GM19324 (cell line): ENCODE data around the gene ELOVL1.
"Not testable (repeated sequence)": the region's sequence is repeated elsewhere in the genome, so short reads cannot be mapped to it uniquely, and the experiment has no call there.

Source experiments
- ATAC-seq: cut with Tn5 transposase; IDR thresholded peaks from one replicate; pipeline ENCODE4 v1.9.1; 2021; ENCODE audit warnings: mild to moderate bottlenecking, moderate library complexity; ENCODE audit not compliant: unreplicated experiment, low FRiP score

Gene ELOVL1

DNA sequence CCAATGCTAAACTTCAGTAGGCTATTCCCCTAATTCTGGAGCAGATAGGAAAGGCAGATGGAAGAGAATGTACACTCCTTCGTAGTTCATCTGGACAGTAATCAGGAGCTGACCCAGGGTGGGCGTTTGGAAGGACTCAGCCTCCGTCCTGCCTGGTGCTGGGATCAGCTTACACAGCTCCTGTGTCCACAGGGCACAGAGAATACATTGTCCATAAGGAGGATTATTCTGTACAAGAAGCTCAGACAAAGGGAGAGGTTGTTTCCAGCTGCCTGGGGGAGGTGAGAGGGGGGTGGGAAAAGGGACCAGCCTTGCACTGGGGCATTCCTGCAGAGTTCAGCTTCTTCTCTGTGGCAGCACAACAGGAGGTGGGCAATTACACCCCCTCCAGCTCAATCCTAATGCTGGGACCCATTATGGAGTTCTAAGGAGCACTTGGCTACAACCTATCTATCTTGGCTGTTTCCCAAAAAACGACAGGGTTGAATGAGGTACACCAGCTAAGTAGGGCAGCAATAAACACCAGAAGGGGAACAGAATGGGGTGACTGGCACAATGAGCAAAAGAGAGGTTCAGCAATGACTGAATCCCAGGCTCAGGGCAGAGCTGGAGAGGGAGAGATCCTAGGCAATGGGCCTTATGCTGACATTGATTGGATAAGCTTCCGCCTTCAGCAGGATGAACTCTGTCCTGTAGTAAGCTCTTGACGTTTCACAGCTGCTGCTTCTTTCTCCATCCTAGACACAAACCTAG lies 14.4 kb upstream of the ELOVL1 start:
- ATAC-seq: no peak

- no peak for ATAC-seq
Measured at GRCh38 chr1:43381612-43382011, 13.8 kb upstream of the ELOVL1 start.

DNA sequence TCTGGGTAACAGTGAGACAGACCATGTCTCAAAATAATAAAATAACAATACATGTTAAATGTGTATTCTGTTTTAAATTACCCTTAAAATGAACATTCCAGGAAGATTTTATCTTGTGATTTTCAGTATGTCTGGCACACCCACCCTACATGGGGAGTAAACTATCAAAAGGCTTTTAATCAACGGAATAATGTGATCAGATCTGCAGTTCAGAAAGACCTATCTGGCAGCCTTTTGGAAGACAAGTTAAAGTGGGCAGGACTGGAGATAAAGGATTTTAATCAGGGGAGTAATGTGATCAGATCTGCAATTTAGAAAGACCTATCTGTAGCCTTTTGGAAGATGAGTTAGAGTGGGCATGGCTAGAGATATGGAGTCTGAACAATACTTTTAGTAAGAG lies 11.7 kb upstream of the ELOVL1 start:
- no peak for ATAC-seq

GRCh38 chr1:43377831-43378230 lies 10.0 kb upstream of the ELOVL1 start:
- ATAC-seq: no peak

GRCh38 chr1:43376723-43377235 lies 9.0 kb upstream of the ELOVL1 start:
- ATAC-seq: no peak

DNA sequence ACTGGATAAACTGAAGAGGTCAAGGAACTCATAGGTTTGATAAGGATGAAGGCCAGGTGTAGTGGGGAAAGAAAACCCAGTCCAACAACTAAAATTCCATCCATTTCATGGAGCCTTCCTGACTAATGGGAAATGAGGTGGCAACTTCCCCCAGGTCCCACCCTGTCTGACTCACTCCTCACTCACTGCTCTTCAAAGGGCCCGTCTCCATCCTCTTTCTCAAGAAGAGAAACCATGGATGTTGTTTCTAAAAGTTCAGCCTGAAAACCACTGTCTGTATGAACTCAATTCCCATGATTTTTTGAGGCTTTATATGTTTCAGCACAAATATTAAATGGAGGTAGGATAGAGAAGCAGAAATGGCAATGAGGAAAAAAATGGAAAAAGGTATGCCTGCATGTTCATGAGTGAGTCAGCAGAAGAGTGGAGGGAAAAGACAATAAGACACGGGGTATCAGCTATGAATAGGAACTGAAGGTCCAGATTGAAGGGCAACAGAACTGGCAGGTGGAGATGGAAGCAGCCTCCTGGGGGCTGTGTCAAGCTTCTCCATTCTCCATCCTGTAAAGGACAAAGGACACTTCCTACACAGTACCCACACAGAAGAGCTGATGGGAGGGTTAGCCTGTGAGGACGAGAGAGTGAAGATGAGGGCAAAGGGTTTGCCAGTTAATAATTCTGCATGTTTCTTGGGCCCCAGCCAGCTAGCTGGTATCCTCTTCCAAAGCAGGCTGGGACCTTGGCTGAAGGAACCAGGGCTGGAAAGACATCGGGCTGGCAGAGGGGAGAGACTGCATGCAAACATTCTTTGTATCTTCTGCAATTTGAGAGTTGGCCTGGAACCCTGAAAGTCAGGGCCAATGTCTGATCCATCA lies 5.5 kb upstream of the ELOVL1 start:
- ATAC-seq: no peak

DNA sequence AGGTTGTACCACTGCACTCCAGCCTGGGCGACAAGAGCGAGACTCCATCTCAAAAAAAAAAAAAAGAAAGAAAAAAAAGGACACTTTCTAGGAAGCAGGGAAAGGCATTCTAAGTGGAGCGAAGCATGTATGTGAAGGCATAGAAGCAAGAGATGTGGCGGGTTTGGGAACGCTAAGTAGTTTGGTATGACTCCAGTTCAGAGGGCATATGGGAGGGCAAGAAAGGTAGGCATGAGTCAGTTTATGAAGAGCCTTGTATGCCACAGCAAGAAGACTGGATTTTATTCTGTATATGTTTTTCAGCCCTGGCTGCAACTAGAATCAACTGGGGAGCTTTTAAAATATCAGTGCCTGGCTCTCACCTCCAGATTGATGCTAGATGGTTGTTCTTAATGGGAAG lies 4.4 kb upstream of the ELOVL1 start:
- ATAC-seq: no peak

GRCh38 chr1:43370564-43370963 lies 2.8 kb upstream of the ELOVL1 start:
- ATAC-seq: no peak

DNA sequence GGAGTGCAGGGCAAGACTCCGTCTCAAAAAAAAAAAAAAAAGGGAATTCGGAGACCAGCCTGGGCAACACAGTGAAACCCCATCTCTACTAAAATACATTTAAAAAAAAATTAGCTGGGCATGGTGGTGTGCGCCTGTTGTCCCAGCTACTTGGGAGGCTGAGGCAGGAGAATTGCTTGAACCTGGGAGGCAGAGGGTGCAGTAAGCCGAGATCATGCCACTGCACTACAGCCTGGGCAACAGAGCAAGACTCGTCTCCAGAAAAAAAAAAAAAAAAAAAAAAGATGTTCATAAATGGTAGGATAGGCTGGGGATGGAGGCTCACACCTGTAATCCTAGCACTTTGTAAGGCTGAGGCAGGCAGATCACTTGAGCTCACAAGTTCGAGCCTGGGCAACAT lies 2.0 kb upstream of the ELOVL1 start:
- not testable (repeated sequence) for ATAC-seq

DNA sequence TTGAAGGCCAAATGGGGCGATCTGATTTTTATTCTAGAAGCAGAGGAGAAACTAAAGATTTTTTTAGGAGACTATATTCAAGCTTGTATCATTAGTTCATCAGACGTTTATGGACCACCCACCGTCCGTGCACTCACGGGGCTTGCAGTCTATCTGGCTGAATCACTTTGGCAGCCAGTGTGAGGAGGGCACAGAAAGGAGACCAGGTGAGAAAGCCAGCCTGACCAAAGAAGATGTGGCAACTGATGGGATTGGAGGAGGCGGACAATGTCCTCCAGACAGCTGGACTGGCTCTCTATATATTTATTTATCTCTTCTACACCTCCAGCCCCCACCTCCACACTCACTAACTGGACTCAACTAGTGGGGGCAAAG lies 822 bp upstream of the ELOVL1 start:
- ATAC-seq: no peak

- ATAC-seq: peak; percentile 52
Measured at GRCh38 chr1:43367026-43367903, 546 bp downstream of the ELOVL1 start.

- ATAC-seq: no peak
Measured at GRCh38 chr1:43366601-43367025, 1.2 kb downstream of the ELOVL1 start.

- no peak for ATAC-seq
Measured at GRCh38 chr1:43366179-43366578, 1.6 kb downstream of the ELOVL1 start.

GRCh38 chr1:43365678-43366077 lies 2.1 kb downstream of the ELOVL1 start:
- no peak for ATAC-seq

- no peak for ATAC-seq
Measured at GRCh38 chr1:43363935-43364525, 3.8 kb downstream of the ELOVL1 start.

GRCh38 chr1:43363283-43363934 lies 4.4 kb downstream of the ELOVL1 start:
- ATAC-seq: no peak

DNA sequence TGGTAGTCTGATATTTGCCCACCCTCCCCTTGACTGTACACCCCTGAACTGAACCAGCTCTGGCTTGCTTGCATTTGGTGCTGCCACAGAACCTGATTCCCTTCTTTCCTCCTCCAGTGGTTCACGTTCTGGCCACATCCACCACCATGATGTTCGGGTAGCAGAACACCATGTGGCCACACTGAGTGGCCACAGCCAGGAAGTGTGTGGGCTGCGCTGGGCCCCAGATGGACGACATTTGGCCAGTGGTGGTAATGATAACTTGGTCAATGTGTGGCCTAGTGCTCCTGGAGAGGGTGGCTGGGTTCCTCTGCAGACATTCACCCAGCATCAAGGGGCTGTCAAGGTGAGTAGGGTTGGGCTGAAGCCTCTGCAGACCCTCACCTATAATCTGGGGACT lies 7.2 kb downstream of the ELOVL1 start:
- no peak for ATAC-seq

- no peak for ATAC-seq
Measured at GRCh38 chr1:43359696-43360095, 8.1 kb downstream of the ELOVL1 start.

- peak; percentile 88 for ATAC-seq
Measured at GRCh38 chr1:43358746-43359693, 8.8 kb downstream of the ELOVL1 start, which contains the start of gene CDC20. Gene CDC20, plus strand, starts transcription at chr1:43358981. Its CDS starts 235 bp downstream, at chr1:43359216.
